GM12892 (cell line): ENCODE measurements around the gene REN.

Source experiments
- DNase-seq: peaks from one replicate; pipeline ENCODE4 v3.0.0; 2011; ENCODE audit not compliant: insufficient read length
- FAIRE-seq: peaks from 2 replicates; lab custom pipeline; 2011; peaks lifted over from hg19 to GRCh38; lab: Jason Lieb, UNC
- POLR2A ChIP-seq: IDR thresholded peaks from 2 replicates; pipeline ENCODE4 v1.6.1; 2011; ENCODE audit warnings: low read depth, low read length, control low read depth
- POLR2AphosphoS5 ChIP-seq: IDR thresholded peaks from 2 replicates; pipeline ENCODE4 v1.6.1; 2011; ENCODE audit warnings: low read depth, low read length, control low read depth
- TAF1 ChIP-seq: IDR thresholded peaks from 2 replicates; pipeline ENCODE4 v1.6.1; 2011; ENCODE audit warnings: low read depth, mild to moderate bottlenecking, control low read depth, low read length, borderline replicate concordance

REN gene

DNA sequence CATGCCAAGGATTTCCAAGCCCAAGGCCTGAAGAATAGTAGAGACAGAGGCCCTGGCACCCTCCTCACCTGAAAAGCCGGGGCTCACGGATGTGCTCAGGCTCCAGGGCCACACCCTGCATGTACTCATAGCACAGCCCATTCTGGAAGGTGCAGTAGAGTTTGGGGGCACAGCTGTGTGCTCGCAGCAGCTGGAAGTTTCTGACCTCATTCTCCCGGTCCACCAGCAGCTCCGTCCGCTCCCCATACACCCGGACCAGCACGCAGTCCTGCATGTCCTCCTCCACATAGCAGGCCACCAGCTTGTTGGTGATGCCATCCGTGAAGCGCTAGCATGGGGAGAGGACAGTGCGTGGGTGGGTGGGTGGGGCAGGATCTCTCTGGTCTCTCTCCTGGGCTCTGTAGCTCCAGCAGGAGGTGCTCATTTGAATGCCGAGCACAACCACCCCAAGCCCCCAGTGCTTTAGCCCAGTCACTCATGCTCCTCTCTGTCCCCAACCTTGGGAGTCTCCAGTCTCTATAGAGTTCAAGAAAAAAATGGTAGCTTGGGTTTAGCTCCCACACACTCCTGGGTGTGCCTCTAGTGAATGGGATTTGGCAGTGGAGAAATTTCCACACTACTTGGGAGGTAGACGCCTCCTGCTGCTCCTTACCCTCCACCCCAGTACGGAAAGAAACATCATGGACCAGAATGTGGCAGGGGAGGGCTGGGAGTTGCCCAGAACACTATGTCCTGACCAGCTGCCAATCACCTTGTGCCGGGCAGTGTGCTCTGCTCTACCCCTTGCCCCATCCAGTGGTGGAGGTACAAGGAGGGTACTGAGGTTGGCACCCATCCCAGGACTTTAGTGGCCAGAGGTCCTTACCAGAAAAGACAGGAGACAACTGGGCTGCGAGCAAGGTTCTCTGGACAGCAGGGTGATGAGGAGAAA, 16.2 kb downstream of the REN start:
- no peak for FAIRE-seq
- DNase-seq = no peak
- TF ChIP-seq POLR2A (no peak), TAF1 (no peak), POLR2AphosphoS5 (no peak)

GRCh38 chr1:204149107-204149506, 17.0 kb downstream of the REN start:
- TF ChIP-seq TAF1 (no peak), POLR2A (no peak), POLR2AphosphoS5 (no peak)
- FAIRE-seq (no peak), DNase-seq (no peak)

- FAIRE-seq = no peak
- no peak for TF ChIP-seq POLR2A
- TF ChIP-seq TAF1 = no peak
- no peak for TF ChIP-seq POLR2AphosphoS5
- DNase-seq = no peak
Measured at GRCh38 chr1:204147406-204148383, 18.4 kb downstream of the REN start.

GRCh38 chr1:204146965-204147364, 19.2 kb downstream of the REN start:
- DNase-seq = no peak
- no peak for FAIRE-seq
- TF ChIP-seq TAF1 = no peak

GRCh38 chr1:204146309-204146708, 19.8 kb downstream of the REN start:
- no peak for TF ChIP-seq TAF1
- TF ChIP-seq POLR2A = no peak
- no peak for TF ChIP-seq POLR2AphosphoS5
- no peak for FAIRE-seq
- no peak for DNase-seq

- FAIRE-seq = no peak
- no peak for DNase-seq
- TF ChIP-seq TAF1 (no peak), POLR2AphosphoS5 (no peak)
Measured at GRCh38 chr1:204145033-204145504, 21.1 kb downstream of the REN start.

GRCh38 chr1:204143276-204144041, 22.7 kb downstream of the REN start:
- FAIRE-seq = no peak
- no peak for TF ChIP-seq TAF1
- TF ChIP-seq POLR2AphosphoS5 = no peak
- TF ChIP-seq POLR2A = no peak
- DNase-seq = no peak

DNA sequence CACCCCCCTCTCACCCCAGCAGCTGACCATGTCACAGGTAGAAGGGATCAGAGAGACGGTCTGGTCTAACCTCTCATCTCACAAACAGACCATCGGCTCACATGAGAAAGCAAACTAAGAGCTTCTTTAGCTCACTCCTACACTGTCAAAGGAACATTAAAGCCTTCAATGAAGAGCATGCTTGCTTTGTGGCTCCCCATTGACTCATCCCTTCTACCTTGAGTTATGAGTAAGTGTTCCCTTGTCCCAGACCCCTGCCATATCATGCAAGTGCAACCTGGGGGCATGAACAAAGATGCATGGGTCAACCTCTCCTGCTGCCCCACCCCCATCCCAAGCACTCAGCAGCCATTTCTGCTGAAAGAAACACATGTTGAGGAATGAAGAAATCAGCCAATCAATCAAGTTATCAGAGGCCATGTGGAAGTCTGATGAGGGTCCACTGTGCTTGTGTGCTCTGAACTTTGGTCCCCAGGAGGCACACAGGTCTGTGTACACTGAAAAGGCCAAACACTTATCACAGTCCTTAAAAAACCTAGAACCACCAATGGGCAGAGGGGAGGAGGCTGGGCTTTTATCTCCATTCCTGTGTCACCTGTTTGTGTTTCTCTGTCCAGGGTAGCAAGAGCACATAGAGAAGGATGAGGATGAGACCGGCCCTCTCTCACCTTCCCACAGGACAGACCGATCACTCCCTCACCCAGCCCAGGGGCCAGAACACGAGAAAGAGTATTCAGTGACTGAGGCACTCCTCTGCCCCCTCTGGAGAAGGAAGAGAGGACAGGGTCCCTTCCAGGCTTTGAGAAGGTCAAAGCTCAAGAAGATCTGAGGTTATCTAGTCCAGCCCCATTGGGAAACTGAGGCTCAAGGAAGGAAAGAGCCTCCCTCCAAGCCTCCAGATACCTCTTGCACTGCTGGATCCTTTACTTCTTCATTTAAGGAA, 23.8 kb downstream of the REN start:
- DNase-seq (no peak), FAIRE-seq (no peak)
- TF ChIP-seq POLR2A = no peak
- no peak for TF ChIP-seq TAF1
- no peak for TF ChIP-seq POLR2AphosphoS5

DNA sequence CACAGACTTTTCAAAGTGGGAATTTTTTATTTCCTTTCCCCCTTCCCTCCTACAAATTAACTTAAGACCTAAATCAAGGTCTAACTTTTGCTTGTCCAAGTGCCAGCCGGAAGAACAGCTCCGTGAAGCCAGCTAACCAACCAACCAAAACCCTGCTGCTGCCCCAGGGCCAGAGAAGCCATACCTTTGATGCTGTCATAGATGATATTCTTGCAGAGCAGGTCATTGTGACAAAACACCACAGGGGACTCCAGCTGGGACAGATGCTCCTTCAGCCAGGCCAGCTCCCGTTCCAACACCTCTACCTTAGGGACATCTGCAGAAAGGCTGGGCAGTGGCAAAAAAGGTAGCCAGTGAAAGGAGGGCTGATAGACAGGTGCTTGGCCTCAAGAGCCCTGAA, 25.0 kb downstream of the REN start:
- DNase-seq = no peak
- TF ChIP-seq POLR2AphosphoS5 (no peak), POLR2A (no peak), TAF1 (no peak)
- FAIRE-seq = no peak

GRCh38 chr1:204139952-204140351, 26.2 kb downstream of the REN start:
- TF ChIP-seq TAF1 (no peak), POLR2AphosphoS5 (no peak), POLR2A (no peak)
- FAIRE-seq (no peak), DNase-seq (no peak)
